Activated CD4-positive, alpha-beta memory T cell treated with anti-CD3 and anti-CD28 coated beads, Interleukin-2, amount 10 ng/mL, durations not matched to agents 7 days and 5 days (primary cell): ENCODE data around the gene GTF2H4. TPM values are rescaled to one million over a fixed set of nuclear protein-coding genes. Genes with fewer than 3 reads are reported as not detected.
"Not testable (repeated sequence)": the region's sequence is repeated elsewhere in the genome, so short reads cannot be mapped to it uniquely, and the experiment has no call there.

Experiments
- CTCF ChIA-PET: fragments of 350-600 bp; sonication (Branson Sonifier 250); formaldehyde crosslinking; loops from one replicate; lab custom pipeline; 2021; ENCODE audit warnings: antibody characterized with exemption, inconsistent platforms; lab: Charles Lee
- POLR2A ChIA-PET: fragments of 350-600 bp; sonication (Branson Sonifier 250); formaldehyde crosslinking; loops from one replicate; lab custom pipeline; 2021; ENCODE audit warnings: antibody characterized with exemption; lab: Charles Lee
- DNase-seq: peaks from one replicate; pipeline ENCODE4 v3.0.0-alpha.2; 2020
- H3K27ac Mint-ChIP-seq: one replicate; pipeline ENCODE4 v1.8.0; 2021; ENCODE audit warnings: mild to moderate bottlenecking, mixed read lengths
- H3K27me3 Mint-ChIP-seq: one replicate; pipeline ENCODE4 v1.8.0; 2021; ENCODE audit warnings: mixed read lengths
- H3K36me3 Mint-ChIP-seq: one replicate; pipeline ENCODE4 v1.8.0; 2021; ENCODE audit warnings: low read depth, mixed read lengths
- H3K4me1 Mint-ChIP-seq: one replicate; pipeline ENCODE4 v1.8.0; 2021; ENCODE audit warnings: mixed read lengths
- H3K4me3 Mint-ChIP-seq: one replicate; pipeline ENCODE4 v1.8.0; 2021; ENCODE audit warnings: mild to moderate bottlenecking, mixed read lengths
- H3K9me3 Mint-ChIP-seq: one replicate; pipeline ENCODE4 v1.8.0; 2021; ENCODE audit warnings: mixed read lengths
- total RNA-seq, 2 experiments: library from RNA; stranded (reverse); gene quantifications; one replicate each; pipeline ENCODE4 v1.2.3, GENCODE V29; 2021

Gene GTF2H4
- total RNA-seq, 2 experiments from 2014 or later: 25.6 to 26.4 TPM

DNA sequence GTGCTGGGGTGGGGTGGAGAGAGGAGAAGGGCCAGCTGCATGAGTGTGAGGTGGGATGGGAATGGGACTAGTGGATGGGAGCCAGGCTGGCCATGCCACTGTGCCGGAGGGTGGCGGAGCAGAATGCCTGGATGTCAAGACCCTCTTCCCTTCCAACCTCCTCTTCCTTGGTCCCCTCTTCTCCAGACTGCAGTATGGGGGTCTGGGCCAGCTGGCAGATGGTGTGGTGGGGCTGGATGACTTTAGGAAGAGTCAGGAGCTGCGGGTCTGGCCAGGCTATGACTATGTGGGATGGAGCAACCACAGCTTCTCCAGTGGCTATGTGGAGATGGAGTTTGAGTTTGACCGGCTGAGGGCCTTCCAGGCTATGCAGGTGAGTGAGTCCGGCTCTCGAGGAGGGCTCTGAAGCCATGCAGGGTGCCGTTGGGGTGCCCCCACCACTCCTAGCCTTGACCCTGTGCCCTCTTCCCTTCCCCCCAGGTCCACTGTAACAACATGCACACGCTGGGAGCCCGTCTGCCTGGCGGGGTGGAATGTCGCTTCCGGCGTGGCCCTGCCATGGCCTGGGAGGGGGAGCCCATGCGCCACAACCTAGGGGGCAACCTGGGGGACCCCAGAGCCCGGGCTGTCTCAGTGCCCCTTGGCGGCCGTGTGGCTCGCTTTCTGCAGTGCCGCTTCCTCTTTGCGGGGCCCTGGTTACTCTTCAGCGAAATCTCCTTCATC, 16.0 kb upstream of the GTF2H4 start:
- ChIA-PET CTCF (no interaction called here), POLR2A (no interaction called here)
- Mint-ChIP-seq H3K27ac (no peak overlapping the region), H3K4me3 (no peak overlapping the region), H3K4me1 (no peaks in the 10 kb centered on the region), H3K27me3 (peaks cover 4% of the 10 kb centered on the region), H3K36me3 (no peaks in the 10 kb centered on the region), H3K9me3 (no peaks in the 10 kb centered on the region)
- DNase-seq: no peak

- H3K27ac Mint-ChIP-seq: no peak overlapping the region
Measured at GRCh38 chr6:30893001-30893591, 14.9 kb upstream of the GTF2H4 start.

DNA sequence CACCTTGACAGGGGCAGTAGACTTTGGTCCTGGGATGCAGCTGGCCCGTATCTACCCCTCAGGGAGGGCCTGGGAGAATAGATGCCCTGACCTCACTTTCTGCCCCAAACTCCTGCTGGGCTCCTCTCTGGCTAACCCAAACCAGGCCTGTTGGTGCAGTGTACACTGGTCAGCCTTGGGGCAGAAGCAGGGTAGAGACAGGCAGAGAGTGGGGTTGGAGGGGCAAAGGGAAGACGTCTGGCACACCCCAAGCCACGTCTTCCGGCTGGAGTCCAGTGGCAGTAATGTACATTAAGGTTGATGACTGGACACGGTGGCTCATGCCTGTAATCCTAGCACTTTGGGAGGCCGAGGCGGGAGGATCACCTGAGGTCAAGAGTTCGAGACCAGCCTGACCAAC, 14.3 kb upstream of the GTF2H4 start:
- ChIA-PET CTCF (no interaction called here), POLR2A (no interaction called here)
- no peak overlapping the region for H3K27ac Mint-ChIP-seq
- DNase-seq: no peak
- H3K36me3 Mint-ChIP-seq: no peaks in the 10 kb centered on the region
- no peaks in the 10 kb centered on the region for H3K9me3 Mint-ChIP-seq
- no peaks in the 10 kb centered on the region for H3K4me1 Mint-ChIP-seq
- H3K4me3 Mint-ChIP-seq: no peak overlapping the region
- H3K27me3 Mint-ChIP-seq: peaks cover 3% of the 10 kb centered on the region

More at GRCh38 chr6:30893001-30893591, 14.9 kb upstream of the GTF2H4 start:
- no peak for DNase-seq
- H3K36me3 Mint-ChIP-seq: no peaks in the 10 kb centered on the region
- peaks cover 3% of the 10 kb centered on the region for H3K27me3 Mint-ChIP-seq
- H3K9me3 Mint-ChIP-seq: no peaks in the 10 kb centered on the region
- POLR2A ChIA-PET: no interaction called here
- H3K4me1 Mint-ChIP-seq: no peaks in the 10 kb centered on the region
- CTCF ChIA-PET: no interaction called here
- no peak overlapping the region for H3K4me3 Mint-ChIP-seq

- POLR2A ChIA-PET: no interaction called here
- H3K27me3 Mint-ChIP-seq: peaks cover 3% of the 10 kb centered on the region
- no peaks in the 10 kb centered on the region for H3K9me3 Mint-ChIP-seq
- DNase-seq: no peak
- H3K4me3 Mint-ChIP-seq: no peak overlapping the region
- H3K36me3 Mint-ChIP-seq: no peaks in the 10 kb centered on the region
- no peaks in the 10 kb centered on the region for H3K4me1 Mint-ChIP-seq
- CTCF ChIA-PET: no interaction called here
- no peak overlapping the region for H3K27ac Mint-ChIP-seq
Measured at GRCh38 chr6:30894381-30894780, 13.6 kb upstream of the GTF2H4 start.

GRCh38 chr6:30894935-30895334, 13.1 kb upstream of the GTF2H4 start:
- no peaks in the 10 kb centered on the region for H3K36me3 Mint-ChIP-seq
- CTCF ChIA-PET: interaction anchor here (1.2 to 1.6 kb wide), 2 partner anchors 13 to 72 kb away, joined by 3 read pairs; partner anchors contain the start of gene GTF2H4
- DNase-seq: no peak
- no peaks in the 10 kb centered on the region for H3K4me1 Mint-ChIP-seq
- no peak overlapping the region for H3K4me3 Mint-ChIP-seq
- POLR2A ChIA-PET: interaction anchor here (1.7 kb wide), 1 partner anchor 10 kb away, joined by 4 read pairs; the partner anchor contains the start of gene DDR1
- peaks cover 3% of the 10 kb centered on the region for H3K27me3 Mint-ChIP-seq
- no peak overlapping the region for H3K27ac Mint-ChIP-seq
- H3K9me3 Mint-ChIP-seq: no peaks in the 10 kb centered on the region

DNA sequence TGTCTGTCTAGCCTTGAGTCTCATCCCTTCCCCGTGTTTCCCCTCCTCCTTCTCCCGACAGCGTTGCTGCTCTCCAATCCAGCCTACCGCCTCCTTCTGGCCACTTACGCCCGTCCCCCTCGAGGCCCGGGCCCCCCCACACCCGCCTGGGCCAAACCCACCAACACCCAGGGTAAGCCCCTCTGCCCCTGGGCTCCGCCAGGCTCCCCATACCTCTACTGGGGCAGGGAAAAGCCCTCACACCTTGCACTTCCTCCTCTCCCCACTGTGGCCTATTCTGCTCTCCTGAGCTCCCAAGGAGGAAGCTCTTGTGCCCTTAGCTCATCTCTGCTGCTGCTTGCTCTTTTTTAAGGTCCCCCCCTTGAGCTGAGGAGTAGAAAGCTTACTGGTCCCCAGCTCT, 12.7 kb upstream of the GTF2H4 start:
- no peak for DNase-seq
- no peaks in the 10 kb centered on the region for H3K36me3 Mint-ChIP-seq
- H3K4me1 Mint-ChIP-seq: no peaks in the 10 kb centered on the region
- ChIA-PET CTCF (interaction anchor here (1.2 to 1.6 kb wide), 2 partner anchors 12 to 73 kb away, joined by 3 read pairs; partner anchors contain the start of gene GTF2H4), POLR2A (interaction anchor here (0.6 to 1.7 kb wide), 3 partner anchors 9 to 18 kb away, joined by 3 to 4 read pairs (median 4); partner anchors contain the start of genes DDR1 and VARS2)
- no peaks in the 10 kb centered on the region for H3K9me3 Mint-ChIP-seq
- H3K27me3 Mint-ChIP-seq: peaks cover 3% of the 10 kb centered on the region
- H3K4me3 Mint-ChIP-seq: no peak overlapping the region
- no peak overlapping the region for H3K27ac Mint-ChIP-seq

DNA sequence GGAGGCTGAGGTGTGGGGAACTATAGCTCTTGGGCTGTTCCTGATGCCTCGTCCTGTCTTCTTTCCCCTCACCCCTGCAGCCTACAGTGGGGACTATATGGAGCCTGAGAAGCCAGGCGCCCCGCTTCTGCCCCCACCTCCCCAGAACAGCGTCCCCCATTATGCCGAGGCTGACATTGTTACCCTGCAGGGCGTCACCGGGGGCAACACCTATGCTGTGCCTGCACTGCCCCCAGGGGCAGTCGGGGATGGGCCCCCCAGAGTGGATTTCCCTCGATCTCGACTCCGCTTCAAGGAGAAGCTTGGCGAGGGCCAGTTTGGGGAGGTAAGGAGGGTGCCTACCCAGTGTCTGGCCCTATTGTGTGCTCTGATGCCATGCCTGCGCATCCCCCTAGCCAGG, 11.5 kb upstream of the GTF2H4 start:
- ChIA-PET CTCF (interaction anchor here (1.6 kb wide), 1 partner anchor 74 kb away, joined by 3 read pairs; no protein-coding TSS in a partner anchor), POLR2A (interaction anchor here (1.7 kb wide), 2 partner anchors 12 to 17 kb away, joined by 4 read pairs; partner anchors contain the start of genes DDR1 and VARS2)
- DNase-seq: no peak
- Mint-ChIP-seq H3K9me3 (no peaks in the 10 kb centered on the region), H3K27ac (no peak overlapping the region), H3K4me1 (no peaks in the 10 kb centered on the region), H3K27me3 (peaks cover 3% of the 10 kb centered on the region), H3K36me3 (no peaks in the 10 kb centered on the region), H3K4me3 (no peak overlapping the region)

GRCh38 chr6:30897882-30898281, 10.1 kb upstream of the GTF2H4 start:
- Mint-ChIP-seq H3K4me3 (no peak overlapping the region), H3K9me3 (no peaks in the 10 kb centered on the region), H3K4me1 (peaks cover 4% of the 10 kb centered on the region), H3K27me3 (peaks cover 3% of the 10 kb centered on the region), H3K27ac (no peak overlapping the region), H3K36me3 (no peaks in the 10 kb centered on the region)
- ChIA-PET POLR2A (no interaction called here), CTCF (no interaction called here)
- no peak for DNase-seq

- H3K9me3 Mint-ChIP-seq: no peaks in the 10 kb centered on the region
- no peak overlapping the region for H3K4me3 Mint-ChIP-seq
- DNase-seq: no peak
- POLR2A ChIA-PET: no interaction called here
- peaks cover 5% of the 10 kb centered on the region for H3K4me1 Mint-ChIP-seq
- H3K27ac Mint-ChIP-seq: no peak overlapping the region
- peaks cover 3% of the 10 kb centered on the region for H3K27me3 Mint-ChIP-seq
- CTCF ChIA-PET: interaction anchor here (0.7 kb wide), 1 partner anchor 189 kb away, joined by 3 read pairs; no protein-coding TSS in a partner anchor
- no peaks in the 10 kb centered on the region for H3K36me3 Mint-ChIP-seq
Measured at GRCh38 chr6:30898750-30899360, 9.2 kb upstream of the GTF2H4 start.

DNA sequence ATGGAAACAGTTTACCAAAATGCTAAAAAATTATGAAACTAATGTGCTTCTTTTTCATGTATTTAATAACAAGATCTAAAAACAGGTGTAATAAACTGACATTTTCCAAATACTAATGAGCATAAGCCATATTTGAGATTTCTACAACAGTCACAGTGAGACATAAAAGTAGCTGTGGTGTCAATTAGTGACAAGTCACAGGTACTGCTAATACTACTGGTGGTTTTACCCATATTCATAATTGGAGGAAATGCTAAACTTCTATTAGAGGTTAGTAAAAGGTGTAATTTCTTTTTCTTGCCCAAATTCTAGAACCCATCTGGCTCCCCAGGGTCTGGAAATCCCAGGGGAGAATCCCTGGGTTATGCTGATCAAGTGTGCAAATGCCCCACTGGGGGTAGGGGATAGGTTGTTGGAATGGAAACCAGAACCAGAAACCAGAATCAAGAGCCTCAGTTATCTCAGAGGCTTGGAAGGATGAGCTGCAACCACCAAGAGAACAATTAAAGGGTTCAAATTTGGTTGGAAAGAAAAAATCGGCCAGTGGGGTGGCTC, 7.1 kb upstream of the GTF2H4 start:
- no peak for DNase-seq
- H3K9me3 Mint-ChIP-seq: no peaks in the 10 kb centered on the region
- H3K4me1 Mint-ChIP-seq: peaks cover 5% of the 10 kb centered on the region
- H3K27ac Mint-ChIP-seq: no peak overlapping the region
- POLR2A ChIA-PET: no interaction called here
- no peak overlapping the region for H3K4me3 Mint-ChIP-seq
- CTCF ChIA-PET: interaction anchor here (0.9 to 1.5 kb wide), 4 partner anchors 9 to 179 kb away, joined by 3 to 4 read pairs (median 4); partner anchors contain the start of gene VARS2
- H3K36me3 Mint-ChIP-seq: no peaks in the 10 kb centered on the region
- no peaks in the 10 kb centered on the region for H3K27me3 Mint-ChIP-seq

GRCh38 chr6:30901436-30901835, 6.6 kb upstream of the GTF2H4 start:
- Mint-ChIP-seq H3K27me3 (no peaks in the 10 kb centered on the region), H3K4me3 (no peak overlapping the region), H3K27ac (no peak overlapping the region), H3K36me3 (no peaks in the 10 kb centered on the region), H3K4me1 (peaks cover 5% of the 10 kb centered on the region), H3K9me3 (no peaks in the 10 kb centered on the region)
- ChIA-PET POLR2A (no interaction called here), CTCF (interaction anchor here (1.5 kb wide), 3 partner anchors 13 to 178 kb away, joined by 3 to 4 read pairs (median 4); partner anchors contain the start of gene VARS2)
- no peak for DNase-seq

GRCh38 chr6:30902196-30902595, 5.8 kb upstream of the GTF2H4 start:
- CTCF ChIA-PET: interaction anchor here (1.5 kb wide), 3 partner anchors 12 to 177 kb away, joined by 3 to 4 read pairs (median 4); partner anchors contain the start of gene VARS2
- H3K4me3 Mint-ChIP-seq, H3K27ac Mint-ChIP-seq, H3K27me3 Mint-ChIP-seq, POLR2A ChIA-PET, H3K4me1 Mint-ChIP-seq, H3K36me3 Mint-ChIP-seq, DNase-seq, H3K9me3 Mint-ChIP-seq: not testable (repeated sequence)

- H3K4me3 Mint-ChIP-seq: no peak overlapping the region
- POLR2A ChIA-PET: no interaction called here
- CTCF ChIA-PET: no interaction called here
Measured at GRCh38 chr6:30902709-30903108, 5.3 kb upstream of the GTF2H4 start.

More at GRCh38 chr6:30902709-30903108, 5.3 kb upstream of the GTF2H4 start:
- H3K9me3 Mint-ChIP-seq: no peaks in the 10 kb centered on the region
- DNase-seq: no peak
- no peak overlapping the region for H3K27ac Mint-ChIP-seq
- H3K4me1 Mint-ChIP-seq: peaks cover 9% of the 10 kb centered on the region
- H3K27me3 Mint-ChIP-seq: no peaks in the 10 kb centered on the region
- H3K36me3 Mint-ChIP-seq: no peaks in the 10 kb centered on the region
